Stimulated activated CD8-positive, alpha-beta memory T cell treated with anti-CD3 and anti-CD28 coated beads, Interleukin-2, amount 100 ng/mL, for 48 hours (primary cell): Measurements from ENCODE around the gene ZNF571.

ENCODE experiments used
- DNase-seq, 2 donors: peaks; one replicate each; pipeline ENCODE4 v3.0.0-alpha.2; 2020; ENCODE audit warnings: low read depth in 2 of 2

Gene ZNF571

DNA sequence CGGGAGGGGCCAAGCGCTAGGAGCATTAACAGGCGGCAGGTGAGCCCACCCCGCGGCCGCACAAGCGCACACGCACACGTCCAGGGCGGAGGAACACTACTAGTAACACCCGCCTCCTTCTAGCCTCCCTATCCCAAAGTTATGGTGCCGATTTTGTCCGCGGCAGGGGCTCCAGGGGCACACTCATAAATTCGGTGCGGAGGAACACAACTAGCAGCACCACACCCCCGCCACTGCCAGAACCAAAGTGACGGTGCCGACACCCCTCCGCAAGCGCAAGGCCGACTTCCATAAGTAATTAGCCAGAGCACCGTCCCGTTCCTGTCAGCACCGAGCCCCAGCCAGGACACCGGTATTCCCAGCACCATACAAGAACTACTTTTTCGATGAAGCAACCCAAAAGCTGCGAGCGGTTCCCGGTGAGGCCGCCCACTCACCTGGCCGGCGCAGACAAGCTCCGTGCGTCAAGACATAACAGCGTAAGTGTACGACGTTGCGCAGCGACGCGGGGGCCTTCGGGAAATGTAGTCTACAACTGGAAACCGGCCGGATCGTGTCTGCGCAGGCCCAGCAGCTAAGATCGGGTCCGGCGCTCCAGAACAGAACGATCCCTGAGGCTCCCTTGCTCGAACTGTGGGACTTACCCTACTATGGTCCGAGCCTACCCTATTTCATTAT, at the start of gene ZNF571, which contains the start of gene ZNF540:
Gene ZNF571, minus strand, starts transcription at position 489 of the 678 bp plus-strand sequence. CDS start 8,116 bp downstream, outside the sequence.
Gene ZNF540, plus strand, starts transcription at position 573 of the 678 bp plus-strand sequence. CDS start 3,572 bp downstream, outside the sequence.
- peak; percentile 82 to 90 for DNase-seq

- no peak for DNase-seq
Measured at GRCh38 chr19:37635076-37636056, 40.8 kb upstream of the ZNF571 start.

- peak; percentile 16 to 39 for DNase-seq
Measured at GRCh38 chr19:37594982-37595382, 390 bp upstream of the ZNF571 start.

DNA sequence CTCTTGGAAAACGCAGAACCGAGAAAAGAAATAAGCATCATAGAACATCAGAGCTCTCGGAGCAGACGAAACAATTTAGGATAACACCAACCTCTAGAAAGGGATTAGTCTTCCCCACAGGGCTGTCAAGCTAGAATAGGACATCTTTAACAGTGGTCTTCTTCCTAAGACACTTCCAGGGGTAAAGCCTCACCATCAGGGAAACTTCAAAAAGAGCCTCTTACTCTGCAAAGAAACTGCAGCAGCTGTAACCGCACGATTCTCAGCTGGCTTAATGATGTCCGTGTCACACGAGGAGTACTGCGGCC, 642 bp downstream of the ZNF571 start:
- DNase-seq: no peak

GRCh38 chr19:37583340-37583739, 11.3 kb downstream of the ZNF571 start:
- DNase-seq: no peak

DNA sequence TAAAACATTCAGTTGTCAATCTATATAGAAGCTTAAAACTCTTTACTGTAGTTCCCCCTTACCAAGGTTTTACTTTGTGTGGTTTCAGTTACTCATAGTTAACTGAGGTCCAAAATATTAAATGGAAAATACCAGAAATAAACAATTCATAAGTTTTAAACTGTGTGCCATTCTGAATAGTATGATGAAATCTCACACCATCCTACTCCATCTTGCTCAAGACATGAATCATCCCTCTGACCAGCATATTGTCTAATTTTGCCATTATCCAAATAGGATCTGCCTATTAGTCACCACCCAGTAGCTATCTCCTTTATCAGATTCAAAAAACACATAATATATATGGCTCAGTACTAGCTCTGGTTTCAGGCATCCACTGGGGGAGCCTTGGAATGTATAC, 22.4 kb downstream of the ZNF571 start:
- no peak for DNase-seq

- no peak for DNase-seq
Measured at GRCh38 chr19:37565370-37565669, 29.3 kb downstream of the ZNF571 start.

DNA sequence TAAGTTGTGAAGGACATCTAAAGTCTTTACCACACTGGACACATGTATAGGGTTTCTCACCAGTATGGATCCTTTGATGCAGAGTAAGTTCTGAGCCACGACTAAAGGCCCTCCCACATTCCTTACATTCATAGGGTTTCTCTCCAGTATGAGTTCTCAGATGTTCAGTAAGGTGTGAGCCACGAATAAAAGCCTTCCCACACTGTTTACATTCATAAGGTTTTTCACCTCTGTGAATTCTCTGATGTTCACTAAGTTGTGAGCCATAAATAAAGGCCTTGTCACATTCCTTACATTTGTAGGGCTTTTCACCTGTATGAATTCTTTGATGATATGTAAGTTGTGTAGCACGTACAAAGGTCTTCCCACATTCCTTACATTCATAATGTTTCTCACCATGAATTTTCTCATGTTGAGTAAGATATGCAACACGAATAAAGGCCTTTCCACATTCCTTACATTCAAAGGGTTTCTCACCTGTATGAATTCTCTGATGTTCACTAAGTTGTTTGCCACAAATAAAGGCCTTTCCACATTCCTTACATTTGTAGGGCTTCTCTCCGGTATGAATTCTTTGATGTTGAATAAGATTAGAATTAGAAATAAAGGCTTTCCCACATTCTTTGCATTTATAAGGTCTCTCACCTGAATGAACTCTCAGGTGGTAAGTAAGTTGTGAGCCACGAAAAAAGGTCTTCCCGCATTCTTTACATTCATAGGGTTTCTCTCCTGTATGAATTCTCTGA, 29.8 kb downstream of the ZNF571 start:
- no peak for DNase-seq

- DNase-seq: no peak
Measured at GRCh38 chr19:37563518-37563917, 31.1 kb downstream of the ZNF571 start.

DNA sequence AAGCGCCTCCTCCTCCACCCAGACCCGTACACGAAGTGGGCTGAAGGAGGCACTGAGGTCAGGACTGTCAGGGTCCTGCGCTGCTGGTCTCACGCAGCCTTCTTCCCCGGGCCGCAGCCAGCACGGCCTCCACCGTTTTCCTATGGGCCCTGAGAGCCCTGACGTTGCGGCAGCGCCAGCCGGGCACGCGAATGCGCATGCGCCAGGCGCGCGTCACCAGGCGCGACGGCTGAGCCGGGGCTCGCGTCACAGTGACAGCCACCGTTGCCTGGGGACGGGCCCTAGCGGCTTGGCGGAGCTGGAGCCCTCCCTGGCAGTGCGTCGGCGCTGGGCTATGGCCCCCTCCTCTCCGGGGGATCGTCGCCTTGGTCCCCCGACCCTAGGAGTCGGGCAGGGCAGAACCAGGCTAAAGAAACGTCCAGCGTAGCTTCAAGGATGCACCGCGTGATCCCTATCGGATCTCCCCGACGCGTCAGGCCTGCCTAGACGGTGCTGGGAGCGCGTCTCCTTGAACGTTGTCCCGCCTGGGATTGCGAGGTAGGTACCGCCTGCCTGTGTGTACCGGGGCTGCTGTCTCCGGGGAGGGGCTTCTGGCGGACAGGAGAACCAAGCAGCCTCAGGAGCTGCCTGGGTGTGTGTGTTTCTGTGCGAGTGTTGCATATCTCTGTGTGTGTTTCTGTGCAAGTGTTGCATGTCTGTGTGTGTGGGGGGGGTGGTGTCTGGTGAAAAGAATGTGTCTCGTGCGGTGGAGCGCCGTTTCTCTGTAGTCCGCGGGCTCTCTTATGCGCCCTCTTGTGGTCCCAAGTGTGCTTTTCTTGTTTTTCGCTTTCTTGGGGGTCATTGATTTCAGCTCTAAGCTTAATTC, 43.2 kb downstream of the ZNF571 start:
- DNase-seq: peak; percentile 12 to 48

DNA sequence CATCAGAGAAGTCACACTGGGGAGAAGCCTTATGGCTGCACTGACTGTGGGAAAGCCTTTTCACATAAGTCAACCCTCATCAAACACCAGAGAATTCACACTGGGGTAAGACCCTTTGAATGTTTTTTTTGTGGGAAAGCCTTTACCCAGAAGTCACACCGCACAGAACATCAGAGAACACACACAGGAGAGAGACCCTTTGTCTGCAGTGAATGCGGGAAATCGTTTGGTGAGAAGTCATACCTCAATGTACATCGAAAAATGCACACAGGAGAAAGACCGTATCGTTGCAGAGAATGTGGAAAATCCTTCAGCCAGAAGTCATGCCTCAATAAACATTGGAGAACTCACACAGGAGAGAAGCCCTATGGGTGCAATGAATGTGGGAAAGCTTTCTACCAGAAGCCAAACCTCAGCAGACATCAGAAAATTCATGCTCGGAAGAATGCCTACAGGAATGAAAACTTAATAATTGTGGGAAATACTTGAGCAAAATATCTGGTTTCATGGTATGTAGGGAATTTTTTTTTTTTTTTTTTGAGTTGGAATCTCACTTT, 57.1 kb downstream of the ZNF571 start:
- DNase-seq: no peak

GRCh38 chr19:37519890-37520289, 74.7 kb downstream of the ZNF571 start:
- no peak for DNase-seq
